Tibial nerve (tissue), 4 donors: ENCODE data around the gene ZFYVE26. TPM values are rescaled to one million over a fixed set of nuclear protein-coding genes. Genes with fewer than 3 reads are reported as not detected.
"Not testable (repeated sequence)": the region's sequence is repeated elsewhere in the genome, so short reads cannot be mapped to it uniquely, and the experiment has no call there.

Experiments
- DNase-seq, 2 donors: peaks; one replicate each; pipeline ENCODE4 v3.0.0-alpha.2; 2019; ENCODE audit warnings: low spot score in 2 of 2
- H3K27ac ChIP-seq, 4 donors: fragments of 200-600 bp; sonication (generic) in 3 of 4; one replicate each; pipeline ENCODE4 v1.5.1; 2017 to 2019; ENCODE audit warnings: mild to moderate bottlenecking in 1 of 4
- H3K27me3 ChIP-seq, 2 donors: fragments of 200-600 bp; sonication (generic) in 1 of 2; one replicate each; pipeline versions ENCODE4 v1.5.1 to v1.6.0; 2017 to 2019
- H3K36me3 ChIP-seq, 3 donors: fragments of 200-600 bp; sonication (generic); one replicate each; pipeline ENCODE4 v1.5.1; 2018 to 2019
- H3K4me1 ChIP-seq, 4 donors: fragments of 200-600 bp; sonication (generic) in 3 of 4; one replicate each; pipeline ENCODE4 v1.5.1; 2017 to 2019
- H3K4me3 ChIP-seq, 4 donors: fragments of 200-600 bp; sonication (generic) in 3 of 4; one replicate each; pipeline ENCODE4 v1.5.1; 2017 to 2019; ENCODE audit warnings: mild to moderate bottlenecking in 1 of 4, moderate library complexity in 1 of 4
- H3K9me3 ChIP-seq, 4 donors: fragments of 200-600 bp; sonication (generic) in 3 of 4; one replicate each; pipeline ENCODE4 v1.5.1; 2017 to 2019
- EP300 ChIP-seq, 2 donors: sonication (generic); formaldehyde crosslinking; IDR thresholded peaks; one replicate each; pipeline ENCODE4 v1.6.1; 2017; ENCODE audit warnings: antibody characterized with exemption in 2 of 2, mild to moderate bottlenecking in 1 of 2
- POLR2A ChIP-seq, 2 donors: fragments of 450-650 bp; IDR thresholded peaks; one replicate each; pipeline ENCODE4 v1.6.1; 2017; ENCODE audit warnings: antibody characterized with exemption in 2 of 2, mild to moderate bottlenecking in 2 of 2, moderate library complexity in 2 of 2
- WGBS, 2 donors: methylation state at CpG; one replicate each; pipeline ENCODE4 v1.1.5; 2018; 5-methylcytosine and 5-hydroxymethylcytosine counted together
- total RNA-seq, 4 donors: library from RNA; depleted of rRNA; stranded (reverse); fragments of >200 nt; gene quantifications; one replicate each; pipeline ENCODE4 v1.1.0, GENCODE V29; 2016
- TF ChIP-seq, protein P1 (sequence below), 5 experiments: fragments of 200-600 bp in 3 of 5; fragments of 450-650 bp in 2 of 5; sonication (generic) in 3 of 5; IDR thresholded peaks; one replicate each; pipeline ENCODE4 v1.5.1; 2016 to 2019; ENCODE audit warnings: antibody characterized with exemption in 5 of 5, mild to moderate bottlenecking in 3 of 5, moderate library complexity in 2 of 5

Gene ZFYVE26
- total RNA-seq, 4 donors from 2014 or later = 22.4 to 74.4 (median 36.3) TPM

DNA sequence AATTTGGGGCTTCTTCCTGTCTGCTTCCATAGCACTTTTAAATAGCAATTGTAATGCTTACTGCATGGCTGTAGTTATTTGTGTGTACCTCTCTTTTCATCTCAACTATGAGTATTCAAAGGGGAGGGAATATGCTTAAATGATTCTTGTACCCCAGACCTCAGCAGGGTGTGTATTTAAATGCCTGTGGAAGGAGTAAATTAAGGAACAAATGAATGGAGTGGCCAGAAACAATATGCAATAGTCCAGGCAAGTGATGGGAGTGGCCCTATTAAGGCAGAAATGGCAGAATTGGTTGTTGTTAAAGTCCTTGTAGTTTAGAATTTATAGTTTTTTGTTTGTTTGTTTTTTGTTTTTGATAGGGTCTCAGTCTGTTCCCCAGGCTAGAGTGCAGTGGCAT lies 4.7 kb upstream of the ZFYVE26 start:
- peaks cover 0 to 10% (median 0%) of the 10 kb centered on the region in 3 donors for H3K36me3 ChIP-seq
- H3K27me3 ChIP-seq = no peaks in the 10 kb centered on the region
- H3K4me3 ChIP-seq = no peak overlapping the region
- no peaks in the 10 kb centered on the region for H3K9me3 ChIP-seq
- no peak overlapping the region for H3K27ac ChIP-seq
- DNase-seq = no peak
- peaks cover 0 to 17% (median 6%) of the 10 kb centered on the region in 4 donors for H3K4me1 ChIP-seq
- no peak for TF ChIP-seq POLR2A (IDR thresholded peaks at IDR 0.05)
- TF ChIP-seq, protein P1, sequence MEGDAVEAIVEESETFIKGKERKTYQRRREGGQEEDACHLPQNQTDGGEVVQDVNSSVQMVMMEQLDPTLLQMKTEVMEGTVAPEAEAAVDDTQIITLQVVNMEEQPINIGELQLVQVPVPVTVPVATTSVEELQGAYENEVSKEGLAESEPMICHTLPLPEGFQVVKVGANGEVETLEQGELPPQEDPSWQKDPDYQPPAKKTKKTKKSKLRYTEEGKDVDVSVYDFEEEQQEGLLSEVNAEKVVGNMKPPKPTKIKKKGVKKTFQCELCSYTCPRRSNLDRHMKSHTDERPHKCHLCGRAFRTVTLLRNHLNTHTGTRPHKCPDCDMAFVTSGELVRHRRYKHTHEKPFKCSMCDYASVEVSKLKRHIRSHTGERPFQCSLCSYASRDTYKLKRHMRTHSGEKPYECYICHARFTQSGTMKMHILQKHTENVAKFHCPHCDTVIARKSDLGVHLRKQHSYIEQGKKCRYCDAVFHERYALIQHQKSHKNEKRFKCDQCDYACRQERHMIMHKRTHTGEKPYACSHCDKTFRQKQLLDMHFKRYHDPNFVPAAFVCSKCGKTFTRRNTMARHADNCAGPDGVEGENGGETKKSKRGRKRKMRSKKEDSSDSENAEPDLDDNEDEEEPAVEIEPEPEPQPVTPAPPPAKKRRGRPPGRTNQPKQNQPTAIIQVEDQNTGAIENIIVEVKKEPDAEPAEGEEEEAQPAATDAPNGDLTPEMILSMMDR (IDR thresholded peaks at IDR 0.05) = no peak
- no peak for TF ChIP-seq EP300 (IDR thresholded peaks at IDR 0.05)

DNA sequence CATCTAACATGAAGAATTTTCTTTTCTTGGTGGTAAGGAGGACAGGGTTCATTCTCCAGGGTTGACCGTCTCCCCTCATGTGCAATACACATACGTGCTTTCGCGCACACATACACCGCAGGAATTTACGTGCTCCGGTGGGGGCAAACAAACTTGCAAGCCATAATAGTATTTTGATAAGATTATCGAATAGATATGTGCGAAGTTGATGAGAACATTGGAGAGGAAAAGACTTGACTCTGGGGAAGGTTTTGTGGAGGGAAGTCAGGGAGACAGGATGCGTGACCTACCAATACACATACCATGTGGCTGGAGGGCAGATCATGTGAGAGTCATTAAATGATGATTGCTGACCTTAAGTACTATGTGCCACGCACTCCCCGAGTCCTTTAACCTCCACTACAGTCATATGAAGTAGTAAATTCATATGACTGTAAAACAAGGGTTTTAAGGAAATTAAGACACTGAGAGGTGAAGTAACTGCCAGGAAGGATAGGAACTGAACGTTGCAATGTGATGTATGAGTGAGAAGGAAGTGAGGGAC lies 4.1 kb upstream of the ZFYVE26 start:
- WGBS, 2 donors = 21 to 23% methylated on average over 13 of the region's 13 CpGs
- Histone ChIP-seq H3K4me3 (peak overlapping the region; percentile 50 to 89 (median 66)), H3K27ac (peak overlapping the region in 3 of 4 donors; percentile 2 to 84 (median 60)), H3K4me1 (peaks cover 0 to 22% (median 9%) of the 10 kb centered on the region in 4 donors), H3K36me3 (peaks cover 0 to 4% (median 0%) of the 10 kb centered on the region in 3 donors), H3K27me3 (no peaks in the 10 kb centered on the region), H3K9me3 (no peaks in the 10 kb centered on the region)
- DNase-seq = no peak
- TF ChIP-seq EP300 (IDR thresholded peaks at IDR 0.05) (peak in 1 of 2 donors; percentile 8), POLR2A (IDR thresholded peaks at IDR 0.05) (no peak)

DNA sequence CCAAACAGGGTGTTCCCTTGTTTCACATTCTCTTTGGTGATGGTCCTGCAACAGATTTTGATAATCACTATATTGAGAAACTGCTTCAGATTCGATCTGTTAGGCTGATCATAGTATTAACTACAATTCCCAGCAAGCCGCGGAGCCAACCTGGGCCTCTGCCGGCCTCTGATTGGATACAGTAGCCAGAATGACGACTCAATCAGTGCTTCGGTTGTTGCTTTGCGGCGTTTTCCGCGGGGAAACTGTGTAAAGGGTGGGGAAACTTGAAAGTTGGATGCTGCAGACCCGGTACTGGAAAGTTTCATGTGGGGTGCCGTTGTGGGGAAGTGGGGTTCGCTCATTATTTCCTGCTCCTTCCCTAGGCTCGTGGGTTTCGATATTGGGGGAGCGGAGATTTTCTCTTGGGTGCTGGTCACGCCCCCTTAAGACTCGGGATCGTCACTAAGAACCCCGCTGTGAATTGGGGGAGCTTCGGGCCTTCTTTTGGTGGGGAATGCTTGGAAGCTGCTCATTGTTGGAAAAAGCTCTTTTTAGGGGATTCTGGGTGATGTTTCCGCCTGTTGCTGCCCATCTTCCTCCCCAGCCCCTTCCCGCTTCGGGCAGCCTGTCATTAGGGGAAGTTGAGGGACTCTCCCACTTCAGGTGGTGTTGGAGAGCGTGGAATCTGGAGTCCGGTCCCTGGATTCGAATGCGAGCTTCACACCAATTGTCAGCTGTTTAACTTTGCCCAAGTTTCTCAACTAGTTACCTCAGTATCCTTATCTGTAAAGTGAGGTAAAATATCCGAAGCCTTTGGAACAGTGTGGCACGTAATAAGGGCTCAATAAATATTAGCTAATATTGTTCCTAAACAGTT lies 3.4 kb upstream of the ZFYVE26 start, which contains the start of gene RAD51B:
Gene RAD51B (plus strand): TSS at position 217 of the 859 bp plus-strand sequence.
- Histone ChIP-seq H3K4me3 (peak within 1 kb of the TSS; percentile 50 to 89 (median 66)), H3K4me1 (peaks cover 0 to 29% (median 12%) of the 10 kb centered on the region in 4 donors), H3K9me3 (no peaks in the 10 kb centered on the region), H3K27ac (peak within 1 kb of the TSS; percentile 2 to 84 (median 60)), H3K27me3 (no peaks in the 10 kb centered on the region), H3K36me3 (no peaks in the 10 kb centered on the region)
- DNase-seq = peak; percentile 81 to 91
- TF ChIP-seq EP300 (IDR thresholded peaks at IDR 0.05) (peak in 1 of 2 donors; percentile 48), POLR2A (IDR thresholded peaks at IDR 0.05) (no peak)
- TF ChIP-seq, protein P1 (IDR thresholded peaks at IDR 0.05) = no peak
- 1% methylated on average over 30 of the region's 30 CpGs for WGBS, 2 donors

DNA sequence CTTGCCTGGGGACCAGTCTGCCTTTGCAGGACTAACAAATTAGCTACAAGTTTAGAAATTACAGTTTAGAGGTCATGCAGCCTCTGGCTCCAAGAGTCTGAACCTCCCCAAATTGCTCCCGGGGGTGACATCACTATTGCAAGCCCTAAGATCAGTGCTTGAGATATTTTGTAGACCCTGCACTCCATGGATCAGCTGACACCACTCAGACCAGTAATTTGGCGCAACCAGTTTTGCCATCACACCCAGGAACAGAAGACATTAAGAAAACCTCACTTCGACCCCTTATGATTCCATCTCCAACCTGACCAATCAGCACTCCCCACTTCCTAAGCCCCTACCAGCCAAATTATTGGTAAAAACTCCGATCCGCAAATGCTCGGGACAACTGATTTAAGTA lies 2.1 kb upstream of the ZFYVE26 start:
- not testable (repeated sequence) for H3K4me3 ChIP-seq, DNase-seq, H3K9me3 ChIP-seq, H3K27me3 ChIP-seq, H3K36me3 ChIP-seq, H3K27ac ChIP-seq
- H3K4me1 ChIP-seq = peaks cover 0 to 35% (median 14%) of the 10 kb centered on the region in 4 donors
- 95 to 96% methylated on average over 6 of the region's 6 CpGs for WGBS, 2 donors

DNA sequence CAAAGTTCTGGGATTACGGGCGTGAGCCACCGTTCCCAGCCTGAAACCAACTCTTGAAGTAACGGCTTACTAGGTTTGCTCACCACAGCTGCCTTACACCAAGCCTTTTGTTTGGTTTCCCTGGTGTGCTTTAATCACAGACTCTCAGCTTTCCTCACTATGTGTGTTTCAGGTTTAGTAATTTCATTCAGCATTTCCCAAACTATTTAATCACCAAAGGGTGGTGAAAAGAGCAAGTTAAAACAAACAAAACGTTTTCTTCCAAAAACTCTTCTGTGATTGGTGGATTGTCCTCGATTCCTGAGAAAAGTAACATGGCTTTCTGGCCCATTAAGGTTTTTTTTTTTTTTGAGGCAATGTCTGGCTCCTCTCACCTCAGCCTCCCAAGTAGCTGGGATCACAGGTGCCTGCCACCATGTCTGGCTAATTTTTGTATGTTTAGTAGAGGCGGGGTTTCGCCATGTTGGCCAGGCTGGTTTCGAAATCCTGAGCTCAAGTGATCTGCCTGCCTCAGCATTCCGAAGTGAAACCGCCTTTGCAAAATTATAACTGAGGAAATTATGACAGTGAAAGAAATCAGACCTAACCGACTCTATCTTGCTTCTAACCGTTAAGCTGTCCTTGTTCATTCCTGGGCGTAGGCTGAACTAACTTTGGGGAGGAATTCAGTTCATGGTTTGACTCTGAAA lies 1.5 kb upstream of the ZFYVE26 start:
- TF ChIP-seq, protein P1 (IDR thresholded peaks at IDR 0.05) = no peak
- TF ChIP-seq EP300 (IDR thresholded peaks at IDR 0.05) (no peak), POLR2A (IDR thresholded peaks at IDR 0.05) (no peak)
- no peak for DNase-seq
- Histone ChIP-seq H3K4me3 (no peak overlapping the region), H3K36me3 (peaks cover 0 to 3% (median 0%) of the 10 kb centered on the region in 3 donors), H3K27ac (no peak overlapping the region), H3K27me3 (no peaks in the 10 kb centered on the region), H3K9me3 (no peaks in the 10 kb centered on the region), H3K4me1 (peaks cover 0 to 35% (median 14%) of the 10 kb centered on the region in 4 donors)
- WGBS, 2 donors = 88 to 91% methylated on average over 14 of the region's 14 CpGs
